Measurements from ENCODE around the gene DGLUCY.
"Not testable (repeated sequence)": the region's sequence is repeated elsewhere in the genome, so short reads cannot be mapped to it uniquely, and the experiment has no call there.

Gene DGLUCY, protein sequence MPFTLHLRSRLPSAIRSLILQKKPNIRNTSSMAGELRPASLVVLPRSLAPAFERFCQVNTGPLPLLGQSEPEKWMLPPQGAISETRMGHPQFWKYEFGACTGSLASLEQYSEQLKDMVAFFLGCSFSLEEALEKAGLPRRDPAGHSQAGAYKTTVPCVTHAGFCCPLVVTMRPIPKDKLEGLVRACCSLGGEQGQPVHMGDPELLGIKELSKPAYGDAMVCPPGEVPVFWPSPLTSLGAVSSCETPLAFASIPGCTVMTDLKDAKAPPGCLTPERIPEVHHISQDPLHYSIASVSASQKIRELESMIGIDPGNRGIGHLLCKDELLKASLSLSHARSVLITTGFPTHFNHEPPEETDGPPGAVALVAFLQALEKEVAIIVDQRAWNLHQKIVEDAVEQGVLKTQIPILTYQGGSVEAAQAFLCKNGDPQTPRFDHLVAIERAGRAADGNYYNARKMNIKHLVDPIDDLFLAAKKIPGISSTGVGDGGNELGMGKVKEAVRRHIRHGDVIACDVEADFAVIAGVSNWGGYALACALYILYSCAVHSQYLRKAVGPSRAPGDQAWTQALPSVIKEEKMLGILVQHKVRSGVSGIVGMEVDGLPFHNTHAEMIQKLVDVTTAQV

DNA sequence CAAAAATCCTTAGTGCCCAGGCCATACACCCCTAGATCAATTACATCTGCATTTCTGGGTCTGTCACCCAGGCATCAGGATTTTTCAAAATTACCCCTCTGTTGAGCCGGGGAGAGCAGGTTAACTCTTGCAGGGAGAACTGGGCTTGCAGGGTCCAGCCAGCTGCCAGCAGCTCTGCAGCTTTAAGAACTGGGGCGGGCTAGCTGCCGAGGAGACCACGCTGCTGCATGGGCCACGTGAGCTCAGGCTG, at the start of gene DGLUCY:
Gene DGLUCY (plus strand): TSS at position 245 of the 250 bp plus-strand sequence. CDS start 46,222 bp downstream, outside the sequence.
- no peak for DNase-seq (ENCODE audit: low read depth)

DNA sequence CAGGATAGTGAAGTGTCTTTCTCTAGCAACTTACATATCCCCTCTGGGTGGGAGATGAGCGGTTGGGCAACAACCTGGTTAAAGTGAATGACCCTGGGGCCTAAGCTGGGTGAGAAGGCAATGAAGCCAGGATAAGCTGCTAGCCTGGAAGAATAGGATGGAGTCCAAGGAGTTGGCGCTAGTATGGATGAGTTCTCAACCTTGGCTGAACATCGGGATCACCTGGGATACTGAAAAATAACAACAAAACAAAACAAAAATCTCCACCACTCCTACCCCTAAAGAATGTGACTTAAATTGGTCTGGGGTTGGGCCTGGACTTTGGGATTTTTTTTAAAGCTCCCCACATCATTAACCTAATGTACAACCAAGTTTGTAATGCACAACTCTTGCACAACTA, 48.6 kb upstream of the DGLUCY start:
- DNase-seq (ENCODE audit: low read depth) = no peak

DNA sequence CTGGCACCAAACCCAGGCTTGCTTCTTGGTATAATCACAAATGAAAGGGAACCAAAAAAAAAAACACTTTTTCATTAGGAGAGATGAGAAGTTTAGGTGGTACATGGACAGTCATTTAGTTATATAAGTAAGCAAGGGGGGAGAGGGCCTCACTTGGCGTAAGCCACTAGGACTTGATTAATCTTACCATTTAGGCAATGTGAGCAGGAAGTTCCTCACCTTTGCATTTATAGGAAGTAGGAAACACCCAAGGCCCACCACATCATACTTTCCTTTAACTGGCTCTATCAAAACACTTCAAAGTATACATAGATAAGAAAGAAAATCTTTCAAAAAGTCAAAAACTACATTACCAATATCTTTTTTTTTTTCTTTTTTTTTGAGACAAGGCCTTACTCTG, 46.7 kb upstream of the DGLUCY start:
- DNase-seq (ENCODE audit: low read depth) = no peak

DNA sequence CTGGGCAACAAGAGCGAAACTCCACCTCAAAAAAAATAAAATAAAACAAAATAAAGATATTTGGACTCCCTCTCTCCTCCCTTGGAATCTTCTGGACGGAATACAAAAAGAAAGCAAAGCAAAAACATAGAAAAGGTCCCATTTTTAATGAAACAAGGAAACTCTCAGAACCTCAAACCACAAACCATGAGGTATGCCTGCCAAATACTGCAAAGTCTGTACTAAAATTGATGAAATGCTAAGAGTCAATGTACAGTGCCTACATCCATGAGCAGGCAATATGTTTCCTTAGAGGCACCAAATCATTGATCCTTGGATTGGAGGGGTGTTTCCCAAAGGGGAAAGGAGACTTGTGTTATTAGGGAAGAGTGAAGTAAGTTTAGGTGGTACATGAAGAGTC, 45.2 kb upstream of the DGLUCY start:
- DNase-seq (ENCODE audit: low read depth) = no peak

DNA sequence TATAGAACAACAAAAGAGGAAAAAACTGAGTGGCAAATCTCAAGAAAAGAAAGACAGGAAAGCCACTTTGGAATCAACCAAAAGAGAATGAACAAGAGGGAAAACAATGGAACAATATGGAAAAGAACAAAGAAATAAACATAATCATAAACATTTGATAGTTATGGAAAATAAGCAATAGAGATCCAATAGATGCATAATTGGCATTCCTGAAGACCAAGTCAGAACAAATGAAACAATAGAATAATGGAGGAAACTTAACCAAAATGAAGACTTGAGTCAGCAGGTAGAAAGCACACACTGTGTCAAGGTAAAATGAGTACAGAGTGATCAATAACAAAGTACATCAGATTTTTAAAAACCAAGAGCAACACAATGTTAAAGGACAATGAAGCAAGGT, 43.3 kb upstream of the DGLUCY start:
- DNase-seq (ENCODE audit: low read depth) = no peak

DNA sequence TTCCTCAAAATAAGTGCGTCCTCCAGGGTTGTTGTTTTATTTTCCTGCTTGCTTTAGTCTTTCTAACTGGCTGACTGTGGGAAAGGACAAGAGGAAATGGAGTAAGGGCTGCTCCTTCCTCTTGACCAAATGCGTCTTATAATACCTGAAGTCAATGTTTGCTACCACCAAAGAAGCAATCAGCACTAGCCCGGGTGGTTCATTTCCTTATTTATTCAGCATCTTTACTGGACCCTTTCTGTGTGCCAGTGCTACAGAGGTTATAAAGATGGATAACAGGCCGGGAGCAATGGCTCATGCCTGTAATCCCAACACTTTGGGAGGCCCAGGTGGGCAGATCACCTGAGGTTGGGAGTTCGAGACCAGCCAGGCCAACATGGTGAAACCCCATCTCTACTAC, 38.3 kb upstream of the DGLUCY start:
- no peak for DNase-seq (ENCODE audit: low read depth)

DNA sequence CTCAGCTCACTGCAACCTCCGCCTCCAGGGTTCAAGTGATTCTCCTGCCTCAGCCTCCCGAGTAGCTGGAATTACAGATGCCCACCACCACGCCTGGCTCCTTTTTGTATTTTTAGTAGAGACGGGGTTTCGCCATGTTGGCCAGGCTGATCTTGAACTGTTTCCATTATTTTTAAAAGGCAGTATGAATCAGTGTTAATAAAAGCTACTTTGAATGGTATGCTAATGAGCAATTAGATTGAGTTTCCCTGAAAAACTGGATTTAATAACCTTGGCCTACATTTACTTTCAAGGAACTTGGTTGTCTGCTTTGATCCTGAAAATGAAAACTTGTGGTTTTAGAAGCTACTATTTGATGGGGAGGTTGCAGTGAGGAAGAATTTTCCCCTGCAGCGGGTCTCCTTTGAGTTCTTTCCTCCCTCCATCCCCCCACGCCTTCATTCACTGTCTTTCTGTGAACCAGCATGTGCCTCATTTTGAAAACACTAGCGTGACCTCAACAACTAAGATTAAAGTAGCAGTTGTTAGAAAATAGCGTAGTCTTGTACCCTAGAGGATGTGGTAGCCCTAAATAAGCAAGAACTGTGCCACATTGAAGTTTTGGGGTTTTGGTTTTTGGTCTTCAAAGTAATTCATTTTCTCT, 35.7 kb upstream of the DGLUCY start:
- DNase-seq (ENCODE audit: low read depth) = peak; percentile 5

DNA sequence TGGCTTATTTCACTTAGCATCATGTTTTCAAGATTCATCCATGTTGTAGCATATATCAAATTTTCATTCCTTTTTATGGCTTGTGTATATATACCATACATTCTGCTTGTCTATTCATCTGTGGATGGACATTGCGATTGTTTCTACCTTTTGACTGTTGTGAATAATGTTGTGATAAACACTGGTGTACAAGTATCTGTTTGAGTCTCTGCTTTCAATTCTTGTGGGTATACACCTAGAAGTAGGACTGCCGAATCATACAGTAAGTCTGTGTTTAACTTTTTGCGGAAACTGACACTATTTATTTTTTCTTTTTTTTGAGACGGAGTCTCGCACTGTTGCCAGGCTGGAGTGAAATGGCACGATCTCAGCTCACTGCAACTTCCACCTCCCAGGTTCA, 33.8 kb upstream of the DGLUCY start:
- no peak for DNase-seq (ENCODE audit: low read depth)

DNA sequence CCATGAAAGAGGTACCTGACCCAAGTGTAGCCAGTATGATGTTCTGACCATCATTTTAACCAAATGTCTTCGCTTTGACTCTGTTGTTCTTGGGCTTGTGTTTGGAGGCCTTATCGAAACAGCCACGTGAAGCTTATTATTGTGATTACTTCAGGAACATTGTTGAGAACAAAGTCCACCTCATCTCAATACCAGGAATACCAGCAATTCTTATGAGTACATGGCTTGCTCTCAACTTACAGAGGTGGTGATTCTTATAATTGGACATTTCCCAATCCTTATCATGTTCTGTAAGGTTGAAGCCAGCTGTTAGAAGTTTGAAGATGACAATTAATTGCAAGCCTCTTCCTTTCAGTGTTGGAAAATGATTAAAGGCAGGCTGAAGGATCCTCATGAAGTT, 31.6 kb upstream of the DGLUCY start:
- no peak for DNase-seq (ENCODE audit: low read depth)

DNA sequence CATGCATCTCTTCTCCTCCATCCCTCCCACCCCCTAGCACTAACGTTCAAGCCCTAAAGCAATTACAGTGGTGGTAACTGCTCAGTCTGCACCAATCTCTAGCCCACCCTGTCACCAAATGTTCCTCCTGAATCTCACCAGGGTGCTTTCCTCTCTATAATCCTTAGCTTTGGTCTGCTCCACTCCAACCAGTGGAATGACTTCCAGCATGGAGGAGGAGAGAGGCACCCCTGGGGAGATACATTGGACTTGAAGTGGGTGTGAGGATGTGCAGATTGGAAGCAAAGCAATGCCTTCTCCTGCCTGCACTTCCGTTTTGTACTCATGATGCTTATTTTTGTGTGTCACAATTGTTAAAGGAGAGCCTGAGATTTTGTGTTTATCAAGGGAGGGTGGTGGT, 29.4 kb upstream of the DGLUCY start:
- DNase-seq (ENCODE audit: low read depth) = no peak

DNA sequence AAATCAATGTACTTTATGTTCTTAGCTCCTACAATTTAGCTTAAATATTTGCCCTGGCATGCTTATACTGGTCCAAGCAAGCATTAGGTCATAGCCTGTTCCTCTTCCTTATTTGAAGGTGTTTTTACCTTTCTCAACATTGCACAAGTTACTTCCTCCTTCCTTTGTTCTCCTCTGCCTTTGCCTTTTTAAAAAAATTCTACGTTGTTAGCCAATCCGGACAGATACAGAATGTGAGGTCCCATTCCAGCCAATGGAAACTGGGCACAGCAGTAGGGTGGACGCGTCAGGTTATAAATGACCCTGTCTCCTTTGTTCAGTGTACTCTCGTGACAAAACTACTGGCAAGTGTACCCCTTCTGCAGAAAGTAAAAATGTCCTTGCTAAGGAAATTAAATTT, 26.4 kb upstream of the DGLUCY start:
- not testable (repeated sequence) for DNase-seq (ENCODE audit: low read depth)

DNA sequence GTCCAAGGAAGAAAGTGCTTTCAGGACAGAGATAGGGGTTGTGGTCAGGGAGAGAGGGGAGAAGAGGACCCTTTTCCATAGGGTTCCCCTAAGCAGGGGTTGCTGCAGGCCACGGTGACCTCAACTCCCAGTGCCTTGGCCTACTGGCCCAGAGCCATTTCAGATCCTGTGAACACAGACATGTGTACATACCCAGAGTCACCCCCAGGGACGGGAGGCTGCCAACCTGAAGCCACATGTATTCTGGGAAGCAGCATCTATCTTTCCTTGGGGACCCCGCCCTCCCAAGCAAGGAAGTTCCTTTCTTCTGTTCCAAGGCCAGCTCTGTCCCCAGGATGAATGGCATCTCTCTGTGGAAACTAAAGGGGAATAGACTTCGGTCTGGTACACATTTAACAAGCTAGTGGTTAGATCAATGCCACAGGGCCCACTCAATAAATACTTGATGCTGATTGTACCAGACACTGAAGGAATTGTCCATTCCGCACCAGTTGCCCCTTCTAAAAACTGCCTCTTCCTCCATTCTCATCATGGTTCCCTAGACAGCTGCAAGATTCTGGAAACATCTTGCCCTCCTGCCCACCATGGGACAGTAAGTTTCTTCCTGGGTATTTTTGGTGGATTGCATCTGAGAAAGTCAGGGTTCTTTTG, 25.2 kb upstream of the DGLUCY start:
- DNase-seq (ENCODE audit: low read depth) = no peak

DNA sequence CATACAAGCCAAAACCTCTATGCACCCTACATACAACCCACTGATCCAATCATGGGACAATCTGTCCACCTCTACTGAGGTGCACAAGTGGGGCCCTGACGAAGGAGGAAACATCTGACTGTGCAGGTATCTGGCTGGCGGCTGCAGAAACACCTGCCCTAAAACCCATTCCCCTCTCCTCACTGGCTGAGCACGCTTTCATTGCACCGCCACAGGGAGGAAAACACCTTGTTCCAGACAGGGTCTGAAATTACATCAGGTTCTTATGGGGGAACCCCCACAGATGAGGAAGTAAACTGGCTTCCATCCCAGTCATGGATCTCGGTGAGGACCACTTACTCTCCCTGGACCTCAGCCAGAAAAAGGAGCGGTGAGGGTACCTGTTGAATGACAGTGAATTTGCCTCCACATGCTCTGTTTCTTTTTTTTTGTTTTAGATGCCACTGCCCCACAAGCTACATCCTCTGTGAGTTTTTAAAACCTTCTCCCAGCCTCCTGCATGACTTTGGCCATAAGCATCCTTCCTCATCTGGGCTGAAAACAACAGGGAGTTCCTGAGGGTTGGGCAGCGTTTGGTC, 23.8 kb upstream of the DGLUCY start:
- no peak for DNase-seq (ENCODE audit: low read depth)

DNA sequence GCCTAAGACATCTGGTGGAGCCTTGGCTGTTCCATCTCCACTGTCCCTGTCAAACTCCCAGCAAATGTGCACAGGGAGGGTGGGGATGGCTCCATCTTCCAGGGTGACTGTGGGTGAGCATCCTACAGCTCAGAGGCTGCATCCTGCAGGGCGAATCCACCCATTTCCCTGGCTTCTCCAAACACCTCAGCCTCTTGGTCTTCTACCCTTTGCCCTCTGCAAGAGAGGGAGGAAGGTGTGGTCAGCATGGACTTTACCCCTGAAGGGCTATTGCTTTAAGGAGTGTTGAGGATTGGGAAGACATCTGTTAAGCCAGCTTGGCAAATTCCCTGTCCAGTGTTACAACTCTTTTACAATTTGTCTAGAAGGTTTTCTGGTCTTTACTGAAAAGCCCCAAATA, 23.1 kb upstream of the DGLUCY start:
- DNase-seq (ENCODE audit: low read depth) = no peak

DNA sequence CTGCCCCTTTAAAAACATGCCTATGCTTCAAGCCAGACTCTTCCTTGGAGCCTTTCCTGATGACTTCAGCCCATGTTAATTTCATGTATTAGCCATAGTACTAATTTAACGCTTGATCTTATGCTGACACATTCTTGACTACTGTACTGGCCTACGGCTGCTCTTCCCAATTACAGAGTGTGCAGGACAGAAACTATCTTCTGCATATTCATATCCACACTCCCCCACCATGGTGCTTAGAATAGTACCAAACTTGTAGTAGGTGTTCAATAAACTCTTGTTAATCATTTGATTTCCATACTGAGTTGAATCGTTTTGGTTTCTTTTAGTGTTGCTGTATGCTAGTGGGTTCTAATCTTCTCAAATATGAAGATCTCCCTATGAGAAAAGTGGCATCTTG, 21.8 kb upstream of the DGLUCY start:
- no peak for DNase-seq (ENCODE audit: low read depth)

DNA sequence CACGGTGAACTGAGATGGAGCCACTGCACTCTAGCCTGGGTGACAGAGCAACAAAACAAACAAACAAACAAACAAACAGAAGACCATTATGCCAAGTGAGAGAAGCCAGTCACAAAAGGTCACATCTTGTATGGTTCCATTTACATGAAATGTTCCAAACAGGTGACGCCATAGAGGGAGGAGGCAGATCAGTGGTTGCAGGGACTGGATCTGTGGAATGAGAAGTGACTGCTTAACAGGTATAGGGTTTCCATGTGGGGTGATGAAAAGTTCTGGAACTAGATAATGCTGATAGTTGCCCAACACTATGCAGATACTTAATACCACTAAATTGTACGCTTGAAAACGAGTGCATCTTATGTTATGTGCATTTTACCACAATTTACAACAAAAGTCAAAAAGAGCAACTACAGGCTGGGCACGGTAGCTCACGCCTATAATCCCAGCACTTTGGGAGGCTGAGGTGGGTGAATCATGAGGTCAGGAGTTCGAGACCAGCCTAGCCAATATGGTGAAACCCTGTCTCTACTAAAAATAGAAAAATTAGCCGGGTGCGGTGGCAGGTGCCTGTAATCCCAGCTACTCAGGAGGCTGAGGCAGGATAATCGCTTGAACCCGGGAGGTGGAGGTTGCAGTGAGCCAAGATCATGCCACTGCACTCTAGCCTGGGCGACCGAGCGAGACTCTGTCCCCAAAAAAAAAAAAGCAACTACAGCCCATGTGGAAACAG, 20.0 kb upstream of the DGLUCY start:
- not testable (repeated sequence) for DNase-seq (ENCODE audit: low read depth)

DNA sequence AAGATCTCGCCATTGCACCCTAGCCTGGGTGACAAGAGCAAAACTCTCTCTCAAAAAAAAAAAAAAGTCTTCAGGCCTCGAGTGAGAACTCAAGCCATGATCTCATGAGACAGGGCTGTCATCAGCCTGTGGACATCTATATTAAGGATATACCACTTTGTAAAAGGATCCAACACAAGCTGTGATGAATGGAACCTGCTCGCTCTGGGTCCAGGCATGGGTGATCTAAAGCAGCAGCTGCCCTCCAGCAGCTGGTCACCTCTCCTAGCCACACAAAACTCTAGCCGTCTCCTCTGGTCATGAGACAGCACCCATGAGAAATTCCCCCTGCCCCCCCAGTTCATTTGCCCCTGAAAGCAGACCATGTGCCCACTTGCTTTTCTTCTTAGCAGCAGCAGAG, 19.1 kb upstream of the DGLUCY start:
- DNase-seq (ENCODE audit: low read depth) = no peak

DNA sequence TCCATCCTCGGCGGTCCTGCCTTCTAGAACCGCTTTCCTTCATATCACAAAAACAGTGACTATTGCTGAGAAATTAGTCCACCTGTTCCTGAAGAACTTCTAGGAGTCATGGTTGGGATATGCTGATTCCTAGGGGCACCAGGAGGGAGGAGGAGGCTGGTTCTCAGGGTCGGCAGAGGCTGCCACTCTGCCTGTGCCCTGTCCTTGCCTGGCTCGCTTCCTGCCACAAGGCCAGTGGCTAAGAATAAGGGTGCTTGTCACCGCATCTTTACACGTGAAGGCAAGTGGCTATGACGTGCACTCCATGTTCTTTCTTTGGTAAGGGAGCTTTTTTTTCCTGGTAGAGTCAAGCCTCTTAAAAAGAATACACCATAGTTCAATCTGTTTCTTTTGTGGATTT, 18.7 kb upstream of the DGLUCY start:
- no peak for DNase-seq (ENCODE audit: low read depth)

DNA sequence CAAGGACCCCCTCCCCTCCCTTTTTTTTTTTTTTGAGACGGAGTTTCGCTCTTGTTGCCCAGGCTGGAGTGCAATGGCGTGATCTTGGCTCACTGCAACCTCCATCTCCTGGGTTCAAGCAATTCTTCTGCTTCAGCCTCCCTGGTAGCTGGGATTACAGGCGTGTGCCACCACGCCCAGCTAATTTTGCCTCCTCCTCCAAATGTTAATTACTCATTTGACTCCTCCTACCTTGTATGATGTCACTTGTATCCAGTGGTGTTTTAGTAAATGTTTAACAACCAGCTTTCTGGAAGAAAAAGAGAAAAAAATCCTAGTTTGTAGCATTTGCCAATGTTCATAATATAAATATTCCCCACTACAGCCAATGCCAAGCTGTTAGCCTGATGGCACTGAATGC, 16.2 kb upstream of the DGLUCY start:
- not testable (repeated sequence) for DNase-seq (ENCODE audit: low read depth)

DNA sequence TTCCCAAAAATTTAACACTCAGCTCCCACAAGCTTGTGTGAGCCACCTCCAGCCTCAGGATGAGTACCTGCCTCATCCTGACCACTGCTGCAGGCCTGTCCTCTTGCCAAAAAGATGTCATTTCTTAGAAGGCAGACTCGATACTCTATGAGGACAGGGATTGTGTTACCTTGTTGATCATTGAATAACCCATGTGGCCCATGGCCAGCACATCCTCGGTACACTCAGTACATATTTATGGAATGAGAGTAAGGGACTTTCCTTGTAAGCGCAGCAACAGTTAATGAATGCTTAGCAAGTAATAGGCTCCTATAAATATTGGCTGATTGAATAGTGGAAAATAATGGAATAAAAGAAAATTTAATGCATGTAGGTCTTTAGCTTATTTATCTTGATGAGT, 15.3 kb upstream of the DGLUCY start:
- DNase-seq (ENCODE audit: low read depth) = no peak

DNA sequence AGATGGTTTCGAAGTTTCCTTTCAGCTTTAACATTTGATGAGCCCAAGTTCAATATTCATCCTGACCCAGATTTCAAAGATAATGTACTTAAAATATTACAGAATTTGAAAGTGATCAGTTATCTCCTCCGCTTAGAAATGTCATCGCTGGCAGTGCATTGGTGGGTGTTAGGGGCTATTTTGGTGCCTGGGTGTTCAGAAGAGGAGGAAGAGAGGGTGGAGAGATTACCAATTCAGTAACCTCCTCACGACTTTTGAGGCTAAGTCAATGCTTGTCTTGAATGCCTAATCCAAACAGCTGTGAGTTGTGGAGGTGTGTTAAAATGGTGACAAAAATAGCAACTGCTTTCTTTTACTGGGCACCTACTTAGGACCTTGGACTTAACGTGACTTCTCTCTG, 13.8 kb upstream of the DGLUCY start:
- no peak for DNase-seq (ENCODE audit: low read depth)

DNA sequence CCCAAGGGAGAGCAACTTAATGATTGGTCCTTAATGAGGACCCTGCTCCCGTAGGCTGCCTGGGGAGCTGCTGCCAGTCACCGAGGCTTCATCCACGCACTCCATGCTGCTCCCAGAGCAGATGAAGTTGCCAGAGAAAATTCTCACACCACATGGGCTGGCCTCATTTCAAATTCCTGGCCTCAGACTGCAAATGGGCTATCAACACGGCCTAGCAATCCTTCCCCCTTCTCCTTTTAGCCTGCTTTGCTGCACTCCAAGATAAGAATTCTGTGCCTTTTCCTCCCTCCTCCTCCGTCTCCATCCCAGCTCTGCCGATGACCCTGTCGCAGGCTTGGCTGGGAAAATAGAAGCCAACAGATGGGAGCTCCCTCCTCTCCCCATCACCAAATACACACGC, 10.8 kb upstream of the DGLUCY start:
- DNase-seq (ENCODE audit: low read depth) = no peak
